SK-MEL-5 (cell line): ENCODE measurements around the gene C3orf18. TPM values are rescaled to one million over a fixed set of nuclear protein-coding genes. Genes with fewer than 3 reads are reported as not detected.

Source experiments
- DNase-seq: peaks from one replicate; pipeline ENCODE4 v3.0.0-alpha.2; 2016; ENCODE audit warnings: low read depth, low spot score
- in situ Hi-C: cut with HindIII; loops from 2 replicates; pipeline ENCODE4 v1.10.0; 2016; ENCODE audit warnings: low sequenced_read_pairs, high pct_unique_total_duplicates, low pct_unique_long_range_greater_than_20kb
- total RNA-seq: library from RNA; depleted of rRNA; stranded (reverse); fragments of >200 nt; shearing (Covaris generic); gene quantifications from 2 replicates; pipeline ENCODE4 v1.2.3, GENCODE V29; 2014

C3orf18 gene
- total RNA-seq, 1 experiment from 2014 or later, result 4.0 TPM

- DNase-seq, result no peak
- in situ Hi-C loops, result no loop called here
Observed at GRCh38 chr3:50586763-50587070, 19.2 kb upstream of the C3orf18 start.

GRCh38 chr3:50585919-50586762, 18.6 kb upstream of the C3orf18 start:
- in situ Hi-C loops, result no loop called here
- no peak for DNase-seq

- DNase-seq, result no peak
- in situ Hi-C loops, result no loop called here
Observed at GRCh38 chr3:50584391-50584790, 16.8 kb upstream of the C3orf18 start.

- in situ Hi-C loops, result no loop called here
- no peak for DNase-seq
Observed at GRCh38 chr3:50583897-50584296, 16.4 kb upstream of the C3orf18 start.

GRCh38 chr3:50582083-50582482, 14.5 kb upstream of the C3orf18 start:
- DNase-seq, result no peak
- in situ Hi-C loops, result no loop called here

- no peak for DNase-seq
- in situ Hi-C loops, result no loop called here
Observed at GRCh38 chr3:50581459-50581842, 13.9 kb upstream of the C3orf18 start.

- DNase-seq, result no peak
- in situ Hi-C loops, result no loop called here
Observed at GRCh38 chr3:50580683-50581458, 13.3 kb upstream of the C3orf18 start.

- in situ Hi-C loops, result no loop called here
- DNase-seq, result no peak
Observed at GRCh38 chr3:50577348-50577747, 9.8 kb upstream of the C3orf18 start.

- in situ Hi-C loops, result no loop called here
Observed at GRCh38 chr3:50575372-50575771, 7.8 kb upstream of the C3orf18 start.

GRCh38 chr3:50574444-50574831, 6.9 kb upstream of the C3orf18 start:
- in situ Hi-C loops, result no loop called here
- no peak for DNase-seq

More at GRCh38 chr3:50575372-50575771, 7.8 kb upstream of the C3orf18 start:
- DNase-seq, result no peak

- in situ Hi-C loops, result no loop called here
- no peak for DNase-seq
Observed at GRCh38 chr3:50573566-50574443, 6.3 kb upstream of the C3orf18 start.

- in situ Hi-C loops, result no loop called here
Observed at GRCh38 chr3:50572801-50573371, 5.3 kb upstream of the C3orf18 start.

GRCh38 chr3:50572158-50572557, 4.6 kb upstream of the C3orf18 start:
- in situ Hi-C loops, result no loop called here

More at GRCh38 chr3:50572801-50573371, 5.3 kb upstream of the C3orf18 start:
- DNase-seq, result no peak

GRCh38 chr3:50571486-50571885, 3.9 kb upstream of the C3orf18 start:
- no peak for DNase-seq
- in situ Hi-C loops, result no loop called here

More at GRCh38 chr3:50572158-50572557, 4.6 kb upstream of the C3orf18 start:
- peak; percentile 75 for DNase-seq

GRCh38 chr3:50570508-50571279, 3.1 kb upstream of the C3orf18 start:
- no peak for DNase-seq
- in situ Hi-C loops, result no loop called here

- DNase-seq, result peak; percentile 95
- in situ Hi-C loops, result no loop called here
Observed at GRCh38 chr3:50568947-50569749, 1.6 kb upstream of the C3orf18 start, which contains the start of gene HEMK1. HEMK1 (plus strand) TSS chr3:50569522; CDS start chr3:50571105, 1,583 bp downstream.
